GM10266 (cell line): Measurements from ENCODE around the gene UGT1A3.

Experiments used
- DNase-seq: peaks from one replicate; pipeline ENCODE4 v3.0.0; 2012; ENCODE audit errors: extremely low spot score
- TF ChIP-seq, protein P1 (sequence below): IDR thresholded peaks from 2 replicates; pipeline ENCODE4 v1.5.1; 2012; ENCODE audit warnings: mild to moderate bottlenecking, low read depth; ENCODE audit not compliant: control insufficient read depth, insufficient read depth; ENCODE audit errors: missing control alignments

Gene UGT1A3

DNA sequence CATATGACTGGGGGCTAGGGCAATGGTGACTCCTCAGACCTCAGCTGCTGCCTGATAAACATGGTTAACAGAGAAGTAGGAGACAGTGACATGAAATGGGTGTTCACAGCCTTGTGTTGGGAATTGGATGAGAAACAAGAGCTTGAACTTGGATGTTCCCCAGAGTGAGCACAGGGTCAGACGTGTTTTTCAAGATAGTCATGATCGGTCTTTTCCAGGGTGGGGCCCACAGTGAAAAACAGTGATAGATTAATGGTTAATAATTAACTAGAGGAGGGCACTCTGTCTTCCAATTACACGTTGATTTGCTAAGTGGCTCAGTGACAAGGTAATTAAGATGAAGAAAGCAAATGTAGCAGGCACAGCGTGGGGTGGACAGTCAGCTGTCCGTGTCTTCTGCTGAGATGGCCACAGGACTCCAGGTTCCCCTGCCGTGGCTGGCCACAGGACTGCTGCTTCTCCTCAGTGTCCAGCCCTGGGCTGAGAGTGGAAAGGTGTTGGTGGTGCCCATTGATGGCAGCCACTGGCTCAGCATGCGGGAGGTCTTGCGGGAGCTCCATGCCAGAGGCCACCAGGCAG, at the start of gene UGT1A3:
Gene UGT1A3, plus strand, starts transcription at position 320 of the 579 bp plus-strand sequence. Its CDS starts 85 bp downstream, at position 405.
- TF ChIP-seq, protein P1, sequence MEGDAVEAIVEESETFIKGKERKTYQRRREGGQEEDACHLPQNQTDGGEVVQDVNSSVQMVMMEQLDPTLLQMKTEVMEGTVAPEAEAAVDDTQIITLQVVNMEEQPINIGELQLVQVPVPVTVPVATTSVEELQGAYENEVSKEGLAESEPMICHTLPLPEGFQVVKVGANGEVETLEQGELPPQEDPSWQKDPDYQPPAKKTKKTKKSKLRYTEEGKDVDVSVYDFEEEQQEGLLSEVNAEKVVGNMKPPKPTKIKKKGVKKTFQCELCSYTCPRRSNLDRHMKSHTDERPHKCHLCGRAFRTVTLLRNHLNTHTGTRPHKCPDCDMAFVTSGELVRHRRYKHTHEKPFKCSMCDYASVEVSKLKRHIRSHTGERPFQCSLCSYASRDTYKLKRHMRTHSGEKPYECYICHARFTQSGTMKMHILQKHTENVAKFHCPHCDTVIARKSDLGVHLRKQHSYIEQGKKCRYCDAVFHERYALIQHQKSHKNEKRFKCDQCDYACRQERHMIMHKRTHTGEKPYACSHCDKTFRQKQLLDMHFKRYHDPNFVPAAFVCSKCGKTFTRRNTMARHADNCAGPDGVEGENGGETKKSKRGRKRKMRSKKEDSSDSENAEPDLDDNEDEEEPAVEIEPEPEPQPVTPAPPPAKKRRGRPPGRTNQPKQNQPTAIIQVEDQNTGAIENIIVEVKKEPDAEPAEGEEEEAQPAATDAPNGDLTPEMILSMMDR: no peak
- no peak for DNase-seq

DNA sequence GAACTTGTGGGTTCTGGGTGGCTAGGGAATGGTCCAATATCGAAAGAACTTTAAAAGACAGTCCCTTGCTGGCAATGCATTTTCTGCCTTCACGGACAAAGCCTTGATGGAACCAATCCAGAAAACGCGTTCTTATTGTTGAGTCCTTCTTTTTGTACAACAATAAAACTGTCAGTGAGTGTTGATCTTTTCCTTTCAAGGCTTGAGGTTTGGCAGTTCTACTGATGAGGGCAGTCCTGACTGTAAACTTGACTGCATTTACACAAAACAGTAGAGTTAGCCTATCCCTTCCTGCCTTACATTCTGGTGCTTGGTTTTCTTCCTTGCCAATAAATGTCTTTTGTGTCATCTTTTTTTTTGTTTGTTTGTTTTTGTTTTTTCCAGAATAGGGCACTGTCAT, 49.6 kb upstream of the UGT1A3 start:
- no peak for DNase-seq
- TF ChIP-seq, protein P1: no peak

DNA sequence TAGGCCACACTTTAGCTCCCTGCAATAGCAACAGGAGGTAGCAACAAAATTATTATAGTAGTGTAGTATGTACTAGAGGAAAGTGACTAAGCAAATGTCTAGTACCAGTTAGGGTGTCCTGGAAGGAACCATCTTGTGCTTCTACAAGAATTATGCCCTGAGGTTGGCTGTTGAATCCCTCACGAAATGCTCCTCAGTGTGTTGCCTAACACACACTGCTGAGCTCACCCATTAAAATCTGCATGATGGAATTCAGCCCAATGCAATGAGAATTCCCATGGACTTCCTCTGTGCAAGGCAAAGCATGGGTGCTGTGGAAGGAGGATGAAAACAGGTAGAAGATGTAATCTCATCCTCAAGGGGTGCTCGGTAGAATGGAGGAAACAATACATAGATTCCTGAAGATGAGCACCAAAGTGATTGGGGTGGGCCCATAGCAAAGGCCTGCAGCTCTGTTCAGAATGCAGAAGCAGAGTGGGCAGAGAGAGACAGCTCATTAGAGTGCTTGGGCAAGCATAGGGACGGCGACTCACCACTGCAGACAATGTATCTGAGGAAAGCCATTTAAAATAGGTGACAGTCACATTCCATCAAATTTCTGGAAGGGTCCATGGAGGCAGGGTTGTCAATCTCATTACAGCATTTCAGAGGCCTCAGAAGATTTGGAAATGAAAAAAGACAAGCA, 48.3 kb upstream of the UGT1A3 start:
- TF ChIP-seq, protein P1: no peak
- DNase-seq: no peak

DNA sequence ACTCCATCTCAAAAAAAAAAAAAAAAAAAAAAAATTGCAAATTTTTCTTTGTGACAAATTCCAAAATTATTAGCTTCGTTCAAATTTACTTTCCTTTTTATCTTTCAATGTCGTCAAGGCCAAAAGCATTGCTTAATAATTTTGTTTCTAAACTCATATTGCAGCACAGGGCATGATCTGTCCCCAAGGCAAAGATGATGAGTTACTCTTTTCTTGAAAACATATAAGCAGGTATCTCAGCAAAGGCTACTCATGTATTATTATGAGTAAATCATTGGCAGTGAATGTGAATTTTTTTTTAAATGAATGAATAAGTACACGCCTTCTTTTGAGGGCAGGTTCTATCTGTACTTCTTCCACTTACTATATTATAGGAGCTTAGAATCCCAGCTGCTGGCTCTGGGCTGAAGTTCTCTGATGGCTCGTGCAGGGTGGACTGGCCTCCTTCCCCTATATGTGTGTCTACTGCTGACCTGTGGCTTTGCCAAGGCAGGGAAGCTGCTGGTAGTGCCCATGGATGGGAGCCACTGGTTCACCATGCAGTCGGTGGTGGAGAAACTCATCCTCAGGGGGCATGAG, 47.2 kb upstream of the UGT1A3 start, which contains the start of gene UGT1A7:
Gene UGT1A7, plus strand, starts transcription at position 381 of the 579 bp plus-strand sequence. Its CDS starts 37 bp downstream, at position 418.
- TF ChIP-seq, protein P1: no peak
- no peak for DNase-seq

DNA sequence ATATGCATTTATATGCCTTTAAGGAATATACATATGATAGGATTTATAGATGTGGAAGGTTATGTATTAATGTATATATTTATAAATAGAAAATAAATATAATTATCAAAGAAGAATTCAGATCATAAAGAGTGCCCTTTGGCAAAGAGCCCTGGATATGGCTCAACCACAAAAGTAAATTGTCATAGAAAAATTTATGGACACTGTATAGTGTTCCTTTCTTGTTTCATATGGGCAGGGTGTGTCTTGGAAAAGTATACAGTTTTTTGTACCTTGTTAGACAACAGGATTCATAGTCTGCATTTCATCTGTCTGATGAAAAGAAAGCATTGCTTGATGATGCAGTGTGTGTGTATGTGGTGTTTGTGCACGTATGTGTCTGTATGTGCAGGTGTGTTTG, 44.2 kb upstream of the UGT1A3 start:
- TF ChIP-seq, protein P1: no peak
- DNase-seq: no peak

DNA sequence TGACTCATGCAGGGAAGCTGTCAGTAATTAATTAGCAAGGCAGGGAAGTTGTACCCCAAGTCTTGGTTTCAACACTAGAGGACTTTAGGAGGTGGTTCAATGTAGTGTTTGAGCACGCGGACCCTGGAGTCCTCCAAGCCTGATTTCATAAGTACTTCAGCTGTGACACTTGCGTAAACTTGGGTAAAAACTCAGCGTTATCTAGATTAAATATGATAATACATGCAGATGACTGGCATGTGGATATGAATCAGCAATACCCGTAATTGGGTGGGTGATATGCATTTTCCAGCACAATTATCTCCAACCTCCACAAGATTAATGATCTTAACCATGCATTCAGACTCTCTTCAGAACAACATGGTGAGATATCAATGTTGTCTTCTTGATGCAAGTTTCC, 41.9 kb upstream of the UGT1A3 start:
- DNase-seq: no peak
- TF ChIP-seq, protein P1: no peak

DNA sequence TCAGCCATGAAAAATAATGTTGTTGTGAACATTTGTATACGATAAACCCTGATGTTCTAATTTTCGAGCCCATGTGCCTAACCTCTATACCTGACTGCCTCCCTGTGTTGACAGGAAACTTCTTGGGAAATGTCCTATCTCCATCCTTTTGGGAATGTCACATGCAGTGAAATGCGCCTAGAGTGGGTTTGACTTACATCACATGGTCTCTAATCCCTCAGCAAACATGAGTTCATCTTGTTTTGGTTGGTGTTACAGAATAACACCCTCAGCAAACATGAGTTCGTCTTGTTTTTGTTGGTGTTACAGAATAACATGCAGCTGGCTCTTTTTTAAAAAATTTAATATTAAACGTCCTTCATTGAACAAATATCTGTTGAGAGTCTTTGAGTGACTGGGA, 40.5 kb upstream of the UGT1A3 start:
- no peak for DNase-seq
- TF ChIP-seq, protein P1: no peak
